Osteoblast (primary cell): ENCODE data around the gene POLL. TPM values are rescaled to one million over a fixed set of nuclear protein-coding genes. Genes with fewer than 3 reads are reported as not detected.

ENCODE experiments used
- DNase-seq: peaks from one replicate; pipeline ENCODE4 v3.0.0; 2011; ENCODE audit warnings: low spot score, mixed read lengths; ENCODE audit not compliant: insufficient read length; ENCODE audit errors: missing footprints
- H2AFZ ChIP-seq: 2 replicates; pipeline ENCODE4 v1.6.0; 2011; ENCODE audit warnings: mild to moderate bottlenecking, low read length
- H3K27ac ChIP-seq: 2 replicates; pipeline ENCODE4 v1.5.1; 2011; ENCODE audit warnings: mild to moderate bottlenecking, low read depth, low read length, moderate library complexity
- H3K27me3 ChIP-seq: 2 replicates; pipeline ENCODE4 v1.6.0; 2012; ENCODE audit warnings: mild to moderate bottlenecking, control low read depth, inconsistent platforms, low read length, moderate library complexity; ENCODE audit not compliant: insufficient read depth
- H3K36me3 ChIP-seq: 2 replicates; pipeline ENCODE4 v1.5.1; 2011; ENCODE audit warnings: mild to moderate bottlenecking, low read length, control low read depth, moderate library complexity; ENCODE audit not compliant: insufficient read depth
- H3K4me1 ChIP-seq: 2 replicates; pipeline ENCODE4 v1.5.1; 2011; ENCODE audit warnings: mild to moderate bottlenecking, low read length, control low read depth, moderate library complexity; ENCODE audit not compliant: insufficient read depth
- H3K4me2 ChIP-seq: 2 replicates; pipeline ENCODE4 v1.6.0; 2011; ENCODE audit warnings: mild to moderate bottlenecking, low read length; ENCODE audit not compliant: insufficient read depth
- H3K4me3 ChIP-seq: fragments of 200-600 bp; sonication (generic); 3 replicates; pipeline ENCODE4 v1.5.1; 2012; ENCODE audit warnings: mild to moderate bottlenecking, low read length, inconsistent platforms; ENCODE audit not compliant: insufficient read depth
- H3K79me2 ChIP-seq: 2 replicates; pipeline ENCODE4 v1.6.0; 2012; ENCODE audit warnings: mild to moderate bottlenecking, low read length, control low read depth, inconsistent platforms; ENCODE audit not compliant: insufficient read depth
- H3K9me3 ChIP-seq: 2 replicates; pipeline ENCODE4 v1.5.1; 2011; ENCODE audit warnings: low read depth, low read length, control low read depth
- H4K20me1 ChIP-seq: 2 replicates; pipeline ENCODE4 v1.6.0; 2012; ENCODE audit warnings: mild to moderate bottlenecking, low read length, control low read depth; ENCODE audit not compliant: insufficient read depth
- CTCF ChIP-seq: IDR thresholded peaks from 2 replicates; pipeline ENCODE4 v1.5.1; 2011; ENCODE audit warnings: mild to moderate bottlenecking, low read depth, low read length, moderate library complexity; ENCODE audit errors: extremely low read depth
- total RNA-seq: library from RNA; depleted of rRNA; stranded (reverse); fragments of >200 nt; gene quantifications from 2 replicates; pipeline ENCODE4 v1.2.3, GENCODE V29; 2012

The POLL gene
- total RNA-seq, 1 donor = 18.5 TPM

- no peaks in the 10 kb centered on the region for H3K79me2 ChIP-seq
- H3K4me1 ChIP-seq = peaks cover 4% of the 10 kb centered on the region
- peaks cover 5% of the 10 kb centered on the region for H3K36me3 ChIP-seq
- no peaks in the 10 kb centered on the region for H3K27me3 ChIP-seq
- TF ChIP-seq CTCF = no peak
- no peak overlapping the region for H3K4me3 ChIP-seq
- H2AFZ ChIP-seq = no peak overlapping the region
- H3K9me3 ChIP-seq = no peaks in the 10 kb centered on the region
- H4K20me1 ChIP-seq = peaks cover 42% of the 10 kb centered on the region
- H3K4me2 ChIP-seq = no peak overlapping the region
- no peak for DNase-seq
- no peak overlapping the region for H3K27ac ChIP-seq
Observed at GRCh38 chr10:101629837-101630632, 42.0 kb upstream of the POLL start.

GRCh38 chr10:101625821-101626412, 37.9 kb upstream of the POLL start:
- Histone ChIP-seq H3K9me3 (no peaks in the 10 kb centered on the region), H4K20me1 (peaks cover 39% of the 10 kb centered on the region), H3K4me3 (no peak overlapping the region), H2AFZ (no peak overlapping the region), H3K36me3 (no peaks in the 10 kb centered on the region), H3K27me3 (no peaks in the 10 kb centered on the region), H3K27ac (no peak overlapping the region), H3K4me2 (no peak overlapping the region), H3K4me1 (peaks cover 9% of the 10 kb centered on the region), H3K79me2 (no peaks in the 10 kb centered on the region)
- DNase-seq = no peak
- TF ChIP-seq CTCF = no peak

- no peak overlapping the region for H2AFZ ChIP-seq
- no peaks in the 10 kb centered on the region for H3K27me3 ChIP-seq
- no peak for TF ChIP-seq CTCF
- no peak overlapping the region for H3K4me3 ChIP-seq
- H3K79me2 ChIP-seq = no peaks in the 10 kb centered on the region
- no peak overlapping the region for H3K27ac ChIP-seq
- H3K4me2 ChIP-seq = no peak overlapping the region
- H3K36me3 ChIP-seq = no peaks in the 10 kb centered on the region
- H3K9me3 ChIP-seq = no peaks in the 10 kb centered on the region
- H3K4me1 ChIP-seq = peaks cover 9% of the 10 kb centered on the region
- peaks cover 26% of the 10 kb centered on the region for H4K20me1 ChIP-seq
- DNase-seq = no peak
Observed at GRCh38 chr10:101624526-101625102, 36.6 kb upstream of the POLL start.

GRCh38 chr10:101623528-101623927, 35.5 kb upstream of the POLL start:
- no peak for DNase-seq
- Histone ChIP-seq H3K36me3 (no peaks in the 10 kb centered on the region), H3K27me3 (no peaks in the 10 kb centered on the region), H3K4me1 (peaks cover 9% of the 10 kb centered on the region), H3K79me2 (no peaks in the 10 kb centered on the region), H3K9me3 (no peaks in the 10 kb centered on the region), H3K4me2 (no peak overlapping the region), H2AFZ (no peak overlapping the region), H3K27ac (no peak overlapping the region), H4K20me1 (peaks cover 26% of the 10 kb centered on the region), H3K4me3 (no peak overlapping the region)
- TF ChIP-seq CTCF = no peak
